ENCODE measurements around the gene ITGA3. TPM values are rescaled to one million over a fixed set of nuclear protein-coding genes. Genes with fewer than 3 reads are reported as not detected.

Gene ITGA3
- total RNA-seq, 5 donors from 2014 or later (not counting 1 experiment from before 2014, with no cell fraction given) = 8.5 to 20.0 (median 14.8) TPM

DNA sequence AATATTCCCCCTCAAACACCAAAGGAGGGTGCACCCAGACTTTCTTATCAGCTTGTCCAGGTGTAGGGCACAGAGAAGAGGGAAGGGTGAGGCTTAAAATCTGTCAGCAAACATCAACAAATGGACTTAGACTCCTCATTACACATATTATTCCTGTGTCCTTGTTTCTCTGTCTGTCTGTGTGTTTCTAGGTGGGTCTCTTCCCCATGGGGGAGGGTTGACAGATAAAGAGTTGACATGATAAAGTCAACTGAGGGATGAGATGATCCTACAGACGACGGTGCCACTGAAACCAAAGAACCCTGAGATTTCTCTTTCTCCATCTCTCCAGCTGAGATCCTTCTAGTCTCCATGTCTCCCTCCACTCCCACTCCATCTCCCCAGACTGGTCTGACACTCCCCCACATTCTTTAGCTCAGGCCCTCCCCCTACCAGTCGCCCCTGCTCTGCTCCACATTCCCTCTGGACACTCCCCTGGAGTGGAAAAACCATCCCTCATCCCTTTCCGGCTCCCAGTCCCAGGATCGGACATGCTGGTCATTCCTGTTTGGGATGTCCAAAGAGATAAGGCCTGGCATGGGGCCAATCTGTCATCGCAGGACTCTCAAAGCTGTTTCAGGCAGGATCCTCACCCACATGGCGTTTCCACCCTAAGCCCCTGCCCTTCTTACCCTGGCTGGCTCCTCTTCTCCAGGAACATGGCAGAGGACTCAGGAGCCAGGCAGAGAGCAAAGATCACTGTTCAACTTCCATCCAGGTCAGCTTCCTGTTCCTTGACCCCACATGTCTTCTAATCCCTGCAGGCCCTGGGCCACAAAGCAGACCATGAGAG, 2.9 kb upstream of the ITGA3 start:
- no peak overlapping the region for H3K4me3 ChIP-seq (ENCODE audit: control insufficient read depth in 1 of 2, extremely low read depth in 1 of 2, low read length in 1 of 2)
- Mint-ChIP-seq H3K4me3 (peak overlapping the region in 1 of 3 donors; percentile 13), H3K9me3 (no peaks in the 10 kb centered on the region), H3K36me3 (no peaks in the 10 kb centered on the region), H3K4me1 (peaks cover 22 to 29% (median 26%) of the 10 kb centered on the region in 3 donors), H3K27ac (no peak overlapping the region), H3K27me3 (peaks cover 0 to 7% of the 10 kb centered on the region in 2 donors)
- no peak overlapping the region for H3K27ac ChIP-seq (ENCODE audit: low read length)
- ATAC-seq (replicated peaks in 1 of 4) (no peak), DNase-seq (no peak)
- H3K36me3 ChIP-seq (ENCODE audit: control insufficient read depth in 2 of 2, extremely low read depth in 1 of 2, insufficient read depth in 1 of 2, low read length in 1 of 2) = no peaks in the 10 kb centered on the region
- WGBS (ENCODE audit: insufficient coverage) = 84% methylated on average over 7 of the region's 7 CpGs
- H3K9me3 ChIP-seq = no peaks in the 10 kb centered on the region
- peaks cover 0 to 20% of the 10 kb centered on the region in 2 experiments for H3K27me3 ChIP-seq (replicated peaks in 1 of 2; ENCODE audit: control insufficient read depth in 2 of 2, extremely low read depth in 1 of 2, insufficient read depth in 2 of 2, low read length in 1 of 2)
- CTCF ChIA-PET = no interaction called here
- H3K4me1 ChIP-seq (ENCODE audit: control insufficient read depth in 1 of 2, extremely low read depth in 1 of 2, insufficient read depth in 2 of 2, low read length in 2 of 2) = peaks cover 4 to 30% of the 10 kb centered on the region in 2 experiments
- POLR2A ChIA-PET = no interaction called here

DNA sequence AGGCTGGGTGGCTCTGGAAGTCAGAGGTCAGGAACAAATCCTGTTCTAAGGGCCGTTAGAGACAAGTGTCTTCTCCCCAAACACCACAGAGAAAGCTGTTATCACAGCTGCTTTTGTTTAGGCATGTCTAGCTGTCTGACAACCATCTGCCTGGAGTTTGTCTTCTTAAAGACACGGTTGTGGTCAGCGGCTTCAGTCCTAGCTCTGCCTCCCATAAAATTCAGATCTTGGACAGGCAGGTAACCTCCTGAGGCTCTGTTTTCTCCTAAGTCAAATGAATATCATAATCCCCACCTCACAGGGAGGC, 2.3 kb upstream of the ITGA3 start:
- H3K4me3 ChIP-seq (ENCODE audit: control insufficient read depth in 1 of 2, extremely low read depth in 1 of 2, low read length in 1 of 2) = no peak overlapping the region
- no peak for ATAC-seq (replicated peaks in 1 of 4)
- 100% methylated on average over 2 of the region's 3 CpGs for WGBS (ENCODE audit: insufficient coverage)
- H3K36me3 ChIP-seq (ENCODE audit: control insufficient read depth in 2 of 2, extremely low read depth in 1 of 2, insufficient read depth in 1 of 2, low read length in 1 of 2) = no peaks in the 10 kb centered on the region
- H3K27ac ChIP-seq (ENCODE audit: low read length) = no peak overlapping the region
- no peaks in the 10 kb centered on the region for H3K36me3 Mint-ChIP-seq
- H3K4me1 Mint-ChIP-seq = peaks cover 23 to 32% (median 26%) of the 10 kb centered on the region in 3 donors
- peaks cover 4 to 30% of the 10 kb centered on the region in 2 experiments for H3K4me1 ChIP-seq (ENCODE audit: control insufficient read depth in 1 of 2, extremely low read depth in 1 of 2, insufficient read depth in 2 of 2, low read length in 2 of 2)
- peaks cover 0 to 20% of the 10 kb centered on the region in 2 experiments for H3K27me3 ChIP-seq (replicated peaks in 1 of 2; ENCODE audit: control insufficient read depth in 2 of 2, extremely low read depth in 1 of 2, insufficient read depth in 2 of 2, low read length in 1 of 2)
- no peaks in the 10 kb centered on the region for H3K9me3 ChIP-seq
- CTCF ChIA-PET = no interaction called here
- POLR2A ChIA-PET = no interaction called here
- no peak overlapping the region for H3K27ac Mint-ChIP-seq
- H3K4me3 Mint-ChIP-seq = no peak overlapping the region
- H3K27me3 Mint-ChIP-seq = peaks cover 0 to 8% of the 10 kb centered on the region in 2 donors
- DNase-seq = no peak
- no peaks in the 10 kb centered on the region for H3K9me3 Mint-ChIP-seq

DNA sequence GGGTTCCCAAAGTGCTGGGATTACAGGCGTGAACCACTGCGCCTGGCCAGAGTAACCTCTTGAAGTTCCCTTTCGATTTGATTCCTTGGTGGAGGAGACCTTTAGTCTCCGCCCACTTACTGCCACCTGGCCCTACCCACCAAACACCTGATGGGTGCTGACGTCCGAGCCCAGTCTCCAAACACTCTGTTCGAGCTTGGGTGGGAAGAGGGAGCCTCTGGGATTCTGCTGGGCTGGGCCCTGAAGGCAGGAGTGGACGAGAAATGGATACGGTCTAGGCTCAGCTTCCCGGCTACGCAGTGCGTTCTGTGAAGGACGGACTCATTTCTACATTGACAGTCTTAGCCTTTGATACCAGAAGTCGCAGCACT, 870 bp upstream of the ITGA3 start:
- peak overlapping the region; percentile 59 to 86 for H3K27ac Mint-ChIP-seq
- H3K4me3 ChIP-seq (ENCODE audit: control insufficient read depth in 1 of 2, extremely low read depth in 1 of 2, low read length in 1 of 2) = peak overlapping the region; percentile 63 to 68
- no peaks in the 10 kb centered on the region for H3K9me3 Mint-ChIP-seq
- peaks cover 26 to 32% (median 27%) of the 10 kb centered on the region in 3 donors for H3K4me1 Mint-ChIP-seq
- H3K27me3 ChIP-seq (replicated peaks in 1 of 2; ENCODE audit: control insufficient read depth in 2 of 2, extremely low read depth in 1 of 2, insufficient read depth in 2 of 2, low read length in 1 of 2) = peaks cover 0 to 21% of the 10 kb centered on the region in 2 experiments
- H3K27ac ChIP-seq (ENCODE audit: low read length) = no peak overlapping the region
- peak overlapping the region; percentile 87 to 94 (median 89) for H3K4me3 Mint-ChIP-seq
- 33% methylated on average over 3 of the region's 14 CpGs for WGBS (ENCODE audit: insufficient coverage)
- POLR2A ChIA-PET = no interaction called here
- H3K36me3 ChIP-seq (ENCODE audit: control insufficient read depth in 2 of 2, extremely low read depth in 1 of 2, insufficient read depth in 1 of 2, low read length in 1 of 2) = no peaks in the 10 kb centered on the region
- H3K4me1 ChIP-seq (ENCODE audit: control insufficient read depth in 1 of 2, extremely low read depth in 1 of 2, insufficient read depth in 2 of 2, low read length in 2 of 2) = peaks cover 4 to 30% of the 10 kb centered on the region in 2 experiments
- ATAC-seq (replicated peaks in 1 of 4) (peak in 2 of 4 experiments; percentile 10 to 36), DNase-seq (peak in 7 of 35 experiments; percentile 5 to 46 (median 11))
- no peaks in the 10 kb centered on the region for H3K36me3 Mint-ChIP-seq
- peaks cover 0 to 6% of the 10 kb centered on the region in 2 donors for H3K27me3 Mint-ChIP-seq
- CTCF ChIA-PET = interaction anchor here (0.5 to 2.3 kb wide), 3 partner anchors 39 to 695 kb away, joined by 3 to 6 read pairs (median 3); no protein-coding TSS in a partner anchor
- no peaks in the 10 kb centered on the region for H3K9me3 ChIP-seq

DNA sequence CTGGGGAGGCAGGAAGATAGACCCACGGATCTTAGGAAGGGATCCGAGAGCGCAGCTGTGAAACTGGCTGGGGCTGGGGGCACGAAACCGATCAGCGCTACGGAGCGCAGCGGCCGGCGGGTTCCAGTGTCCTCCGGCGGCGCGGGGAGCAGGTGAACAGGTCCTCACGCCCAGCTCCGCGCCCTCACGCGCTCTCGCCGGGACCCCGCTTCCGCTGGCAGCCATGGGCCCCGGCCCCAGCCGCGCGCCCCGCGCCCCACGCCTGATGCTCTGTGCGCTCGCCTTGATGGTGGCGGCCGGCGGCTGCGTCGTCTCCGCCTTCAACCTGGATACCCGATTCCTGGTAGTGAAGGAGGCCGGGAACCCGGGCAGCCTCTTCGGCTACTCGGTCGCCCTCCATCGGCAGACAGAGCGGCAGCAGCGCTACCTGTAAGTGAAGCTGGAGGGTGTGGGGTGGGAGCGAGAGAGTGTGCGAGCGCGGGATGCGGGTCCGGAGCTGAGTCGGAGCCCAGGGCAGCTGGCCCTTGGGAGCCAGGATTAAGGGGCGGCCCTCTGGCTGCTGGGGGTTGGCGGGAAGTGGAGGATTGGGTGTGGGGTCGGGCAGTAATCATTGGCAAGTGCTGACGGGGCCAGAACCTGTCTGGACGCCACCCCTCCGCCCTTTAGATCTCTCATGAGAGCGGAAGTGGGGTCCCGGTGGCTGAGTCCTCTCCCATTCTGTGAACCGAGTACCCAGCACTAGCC, 479 bp downstream of the ITGA3 start:
- Histone ChIP-seq H3K4me1 (ENCODE audit: control insufficient read depth in 1 of 2, extremely low read depth in 1 of 2, insufficient read depth in 2 of 2, low read length in 2 of 2) (peaks cover 4 to 25% of the 10 kb centered on the region in 2 experiments), H3K9me3 (no peaks in the 10 kb centered on the region), H3K27ac (ENCODE audit: low read length) (no peak overlapping the region), H3K4me3 (ENCODE audit: control insufficient read depth in 1 of 2, extremely low read depth in 1 of 2, low read length in 1 of 2) (peak overlapping the region; percentile 63 to 68), H3K36me3 (ENCODE audit: control insufficient read depth in 2 of 2, extremely low read depth in 1 of 2, insufficient read depth in 1 of 2, low read length in 1 of 2) (no peaks in the 10 kb centered on the region), H3K27me3 (replicated peaks in 1 of 2; ENCODE audit: control insufficient read depth in 2 of 2, extremely low read depth in 1 of 2, insufficient read depth in 2 of 2, low read length in 1 of 2) (peaks cover 0 to 23% of the 10 kb centered on the region in 2 experiments)
- ATAC-seq (replicated peaks in 1 of 4) (peak; percentile 71 to 74 (median 74)), DNase-seq (peak; percentile 19 to 69 (median 40))
- ChIA-PET POLR2A (no interaction called here), CTCF (interaction anchor here (0.6 to 2.3 kb wide), 5 partner anchors 31 to 1914 kb away, joined by 4 to 16 read pairs (median 6); no protein-coding TSS in a partner anchor)
- peak overlapping the region in 1 of 2 donors; percentile 27 for H3K27ac Mint-ChIP-seq
- H3K27me3 Mint-ChIP-seq = peaks cover 0 to 6% of the 10 kb centered on the region in 2 donors
- WGBS (ENCODE audit: insufficient coverage) = under 1% methylated on average over 64 of the region's 64 CpGs
- peak overlapping the region; percentile 87 to 94 (median 89) for H3K4me3 Mint-ChIP-seq
- no peaks in the 10 kb centered on the region for H3K9me3 Mint-ChIP-seq
- H3K4me1 Mint-ChIP-seq = peaks cover 17 to 27% (median 24%) of the 10 kb centered on the region in 3 donors
- H3K36me3 Mint-ChIP-seq = no peaks in the 10 kb centered on the region

DNA sequence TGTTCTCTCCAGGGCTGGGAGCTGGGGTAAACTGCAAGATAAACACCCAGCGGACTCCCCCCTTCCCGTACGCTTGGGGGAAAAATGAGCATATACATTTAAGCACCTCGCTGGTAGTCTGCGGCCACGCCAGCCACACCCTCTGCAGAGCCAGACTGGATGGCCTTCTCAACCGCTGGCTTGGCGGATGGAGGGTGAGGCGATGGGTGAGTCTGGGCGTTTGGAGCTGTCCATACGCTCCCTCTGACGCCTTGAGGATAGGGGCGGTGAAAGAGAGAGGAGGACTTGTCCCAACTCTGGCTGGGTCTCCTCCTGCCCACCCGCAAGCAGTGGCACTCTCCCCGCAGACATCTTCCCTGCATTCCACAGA, 1.0 kb downstream of the ITGA3 start:
- Mint-ChIP-seq H3K9me3 (no peaks in the 10 kb centered on the region), H3K4me3 (peak overlapping the region; percentile 87 to 94 (median 89)), H3K36me3 (no peaks in the 10 kb centered on the region), H3K27me3 (peaks cover 0 to 6% of the 10 kb centered on the region in 2 donors), H3K27ac (no peak overlapping the region), H3K4me1 (peaks cover 14 to 27% (median 22%) of the 10 kb centered on the region in 3 donors)
- peaks cover 4 to 23% of the 10 kb centered on the region in 2 experiments for H3K4me1 ChIP-seq (ENCODE audit: control insufficient read depth in 1 of 2, extremely low read depth in 1 of 2, insufficient read depth in 2 of 2, low read length in 2 of 2)
- ChIA-PET POLR2A (no interaction called here), CTCF (interaction anchor here (1.0 to 2.3 kb wide), 3 partner anchors 30 to 37 kb away, joined by 4 to 6 read pairs (median 4); no protein-coding TSS in a partner anchor)
- no peak for ATAC-seq (replicated peaks in 1 of 4)
- no peaks in the 10 kb centered on the region for H3K9me3 ChIP-seq
- peak overlapping the region; percentile 63 to 68 for H3K4me3 ChIP-seq (ENCODE audit: control insufficient read depth in 1 of 2, extremely low read depth in 1 of 2, low read length in 1 of 2)
- no peak for DNase-seq
- H3K27me3 ChIP-seq (replicated peaks in 1 of 2; ENCODE audit: control insufficient read depth in 2 of 2, extremely low read depth in 1 of 2, insufficient read depth in 2 of 2, low read length in 1 of 2) = peaks cover 0 to 23% of the 10 kb centered on the region in 2 experiments
- no peak overlapping the region for H3K27ac ChIP-seq (ENCODE audit: low read length)
- WGBS (ENCODE audit: insufficient coverage) = 54% methylated on average over 7 of the region's 15 CpGs
- H3K36me3 ChIP-seq (ENCODE audit: control insufficient read depth in 2 of 2, extremely low read depth in 1 of 2, insufficient read depth in 1 of 2, low read length in 1 of 2) = no peaks in the 10 kb centered on the region

DNA sequence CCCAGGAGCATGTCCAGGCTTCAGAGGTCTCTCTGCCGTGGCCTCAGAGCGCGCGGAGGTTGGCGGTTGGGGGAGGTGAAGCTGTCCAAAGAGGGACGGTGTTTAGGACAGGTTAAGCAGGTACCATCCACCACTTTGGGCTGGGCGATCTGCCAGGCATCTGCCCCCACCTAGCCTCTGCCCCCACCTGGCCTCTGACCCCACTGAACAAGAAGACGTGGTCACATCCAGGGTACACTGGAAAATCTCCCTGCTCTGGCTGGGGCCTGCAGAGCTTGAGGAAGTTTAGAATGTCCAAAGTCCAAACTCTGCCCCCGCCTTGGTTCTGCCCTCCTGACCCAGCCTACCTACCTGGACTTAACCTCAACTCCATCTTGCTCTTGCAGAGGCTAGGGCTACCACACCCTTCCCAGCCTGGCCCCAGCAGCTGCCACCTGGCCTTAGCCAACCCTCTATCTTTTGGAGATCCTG, 1.6 kb downstream of the ITGA3 start:
- Mint-ChIP-seq H3K9me3 (no peaks in the 10 kb centered on the region), H3K4me3 (peak overlapping the region; percentile 62 to 94 (median 89)), H3K36me3 (no peaks in the 10 kb centered on the region), H3K4me1 (peaks cover 14 to 27% (median 22%) of the 10 kb centered on the region in 3 donors), H3K27me3 (peaks cover 0 to 6% of the 10 kb centered on the region in 2 donors), H3K27ac (no peak overlapping the region)
- DNase-seq = no peak
- peaks cover 4 to 23% of the 10 kb centered on the region in 2 experiments for H3K4me1 ChIP-seq (ENCODE audit: control insufficient read depth in 1 of 2, extremely low read depth in 1 of 2, insufficient read depth in 2 of 2, low read length in 2 of 2)
- no peak overlapping the region for H3K4me3 ChIP-seq (ENCODE audit: control insufficient read depth in 1 of 2, extremely low read depth in 1 of 2, low read length in 1 of 2)
- H3K36me3 ChIP-seq (ENCODE audit: control insufficient read depth in 2 of 2, extremely low read depth in 1 of 2, insufficient read depth in 1 of 2, low read length in 1 of 2) = no peaks in the 10 kb centered on the region
- ChIA-PET CTCF (interaction anchor here (0.5 to 1.1 kb wide), 5 partner anchors 30 to 605 kb away, joined by 3 to 5 read pairs (median 4); no protein-coding TSS in a partner anchor), POLR2A (interaction anchor here in 1 of 2 donors (0.6 kb wide), 1 partner anchor 986 kb away, joined by 7 read pairs; no protein-coding TSS in a partner anchor)
- no peaks in the 10 kb centered on the region for H3K9me3 ChIP-seq
- no peak overlapping the region for H3K27ac ChIP-seq (ENCODE audit: low read length)
- peaks cover 0 to 23% of the 10 kb centered on the region in 2 experiments for H3K27me3 ChIP-seq (replicated peaks in 1 of 2; ENCODE audit: control insufficient read depth in 2 of 2, extremely low read depth in 1 of 2, insufficient read depth in 2 of 2, low read length in 1 of 2)
- ATAC-seq (replicated peaks in 1 of 4) = no peak
- WGBS (ENCODE audit: insufficient coverage) = 96% methylated on average over 3 of the region's 9 CpGs

All from T-cell (primary cell).